Left forelimb (tissue), 1 donor: ENCODE data around the gene SNRPD1.
"Not testable (repeated sequence)": the region's sequence is repeated elsewhere in the genome, so short reads cannot be mapped to it uniquely, and the experiment has no call there.

Experiments used
- DNase-seq: peaks from one replicate; pipeline ENCODE4 v3.0.0-alpha.2; 2018; ENCODE audit warnings: low spot score

The SNRPD1 gene

DNA sequence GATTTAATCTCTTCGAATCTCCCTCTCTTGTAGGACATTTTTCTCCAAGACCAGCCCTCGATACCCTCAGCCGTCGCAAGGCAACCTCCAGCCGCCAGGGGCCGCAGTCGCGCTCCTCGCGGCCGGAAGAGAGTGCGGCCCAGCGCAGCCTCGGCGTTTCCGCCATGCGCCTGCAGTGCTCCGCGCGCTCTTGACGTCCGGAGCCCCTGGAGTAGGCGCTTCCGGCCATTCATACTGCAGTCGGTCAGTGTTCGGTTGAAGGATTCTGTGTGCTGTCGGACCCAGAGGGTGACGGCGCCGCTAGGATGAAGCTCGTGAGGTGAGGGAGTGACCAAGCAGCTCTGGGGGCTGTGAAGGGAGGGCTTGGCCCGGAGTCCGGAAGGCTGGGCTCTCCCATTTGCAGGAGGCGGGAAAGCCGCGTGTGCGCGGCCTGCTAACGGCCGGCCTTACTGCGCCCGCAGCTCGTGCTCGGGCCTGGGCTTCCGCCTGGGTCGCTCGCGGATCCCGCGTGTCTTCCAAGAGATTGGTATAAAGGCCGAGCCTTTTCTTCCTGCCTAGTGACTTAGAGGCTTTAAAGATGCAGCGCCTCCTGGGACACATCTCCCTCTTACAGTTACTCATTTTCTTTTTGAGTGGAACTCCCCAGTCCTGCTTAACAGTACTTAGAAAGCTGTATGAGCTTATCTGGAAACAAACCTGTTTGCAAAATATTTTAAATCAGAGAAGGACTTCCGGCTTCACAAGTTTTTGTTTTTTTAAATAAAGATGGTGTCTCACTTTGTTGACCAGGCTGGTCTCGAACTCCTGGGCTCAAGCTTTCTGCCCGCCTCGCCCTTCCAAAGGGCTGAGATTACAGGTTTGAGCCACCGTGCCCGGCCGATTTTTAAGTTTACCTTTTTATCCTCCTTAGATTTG lies at the start of gene SNRPD1:
TSS of gene SNRPD1 (plus strand) at position 190 of the 915 bp plus-strand sequence. CDS start at position 306, 116 bp downstream.
- DNase-seq = peak; percentile 95

DNA sequence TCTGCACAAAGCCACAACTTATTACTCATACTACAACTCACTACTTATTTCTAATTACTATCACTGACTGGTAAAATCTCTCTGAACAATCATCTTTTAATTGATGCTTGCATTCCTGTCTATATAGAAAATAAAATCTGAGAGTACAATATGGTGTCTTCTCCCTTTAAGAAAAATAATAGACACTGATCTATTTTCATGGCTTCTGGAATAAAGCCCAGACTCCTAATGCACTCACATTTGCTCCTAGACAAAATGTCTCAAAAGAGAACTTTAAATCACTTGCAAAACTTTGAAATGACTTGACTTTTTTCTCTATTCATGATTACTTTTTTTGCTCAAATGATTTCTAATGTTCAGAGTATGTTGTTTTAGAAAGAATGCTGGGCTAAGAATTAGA lies 40.3 kb upstream of the SNRPD1 start:
- DNase-seq = no peak

- DNase-seq = no peak
These were observed 36.5 kb upstream of the SNRPD1 start for GRCh38 chr18:21575656-21576055.

DNA sequence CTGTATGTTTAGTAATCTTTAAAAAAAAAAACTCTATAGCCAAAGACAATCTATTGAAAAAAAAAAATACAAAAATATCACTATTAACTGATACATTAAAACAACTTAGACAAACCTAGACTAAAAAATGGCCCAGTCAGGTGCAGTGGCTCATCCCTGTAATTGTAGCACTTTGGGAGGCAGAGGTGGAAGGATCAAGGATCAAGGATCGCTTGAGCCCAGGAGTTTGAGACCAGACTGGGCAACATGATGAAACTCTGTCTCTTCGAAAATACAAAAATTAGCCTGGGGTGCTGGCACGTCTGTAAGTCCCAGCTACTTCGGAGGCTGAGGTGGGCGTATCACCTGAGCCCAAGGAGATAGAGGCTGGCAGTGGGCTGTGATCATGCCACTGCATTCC lies 27.7 kb upstream of the SNRPD1 start:
- DNase-seq = no peak

DNA sequence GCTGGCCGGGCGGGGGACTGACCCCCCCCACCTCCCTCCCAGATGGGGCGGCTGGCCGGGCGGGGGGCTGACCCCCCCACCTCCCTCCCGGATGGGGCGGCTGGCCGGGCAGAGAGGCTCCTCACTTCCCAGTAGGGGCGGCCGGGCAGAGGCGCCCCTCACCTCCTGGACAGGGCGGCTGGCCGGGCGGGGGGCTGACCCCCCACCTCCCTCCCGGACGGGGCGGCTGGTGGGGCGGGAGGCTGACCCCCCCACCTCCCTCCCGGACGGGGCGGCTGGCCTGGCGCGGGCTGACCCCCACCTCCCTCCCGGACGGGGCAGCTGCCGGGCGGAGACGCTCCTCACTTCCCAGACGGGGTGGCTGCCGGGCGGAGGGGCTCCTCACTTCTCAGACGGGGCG lies 19.8 kb upstream of the SNRPD1 start:
- not testable (repeated sequence) for DNase-seq

- DNase-seq = no peak
These were observed 18.4 kb upstream of the SNRPD1 start for GRCh38 chr18:21593540-21594257.

- no peak for DNase-seq
These were observed 14.5 kb upstream of the SNRPD1 start for GRCh38 chr18:21597620-21598019.

- DNase-seq = no peak
These were observed 13.2 kb upstream of the SNRPD1 start for GRCh38 chr18:21598726-21599584.

DNA sequence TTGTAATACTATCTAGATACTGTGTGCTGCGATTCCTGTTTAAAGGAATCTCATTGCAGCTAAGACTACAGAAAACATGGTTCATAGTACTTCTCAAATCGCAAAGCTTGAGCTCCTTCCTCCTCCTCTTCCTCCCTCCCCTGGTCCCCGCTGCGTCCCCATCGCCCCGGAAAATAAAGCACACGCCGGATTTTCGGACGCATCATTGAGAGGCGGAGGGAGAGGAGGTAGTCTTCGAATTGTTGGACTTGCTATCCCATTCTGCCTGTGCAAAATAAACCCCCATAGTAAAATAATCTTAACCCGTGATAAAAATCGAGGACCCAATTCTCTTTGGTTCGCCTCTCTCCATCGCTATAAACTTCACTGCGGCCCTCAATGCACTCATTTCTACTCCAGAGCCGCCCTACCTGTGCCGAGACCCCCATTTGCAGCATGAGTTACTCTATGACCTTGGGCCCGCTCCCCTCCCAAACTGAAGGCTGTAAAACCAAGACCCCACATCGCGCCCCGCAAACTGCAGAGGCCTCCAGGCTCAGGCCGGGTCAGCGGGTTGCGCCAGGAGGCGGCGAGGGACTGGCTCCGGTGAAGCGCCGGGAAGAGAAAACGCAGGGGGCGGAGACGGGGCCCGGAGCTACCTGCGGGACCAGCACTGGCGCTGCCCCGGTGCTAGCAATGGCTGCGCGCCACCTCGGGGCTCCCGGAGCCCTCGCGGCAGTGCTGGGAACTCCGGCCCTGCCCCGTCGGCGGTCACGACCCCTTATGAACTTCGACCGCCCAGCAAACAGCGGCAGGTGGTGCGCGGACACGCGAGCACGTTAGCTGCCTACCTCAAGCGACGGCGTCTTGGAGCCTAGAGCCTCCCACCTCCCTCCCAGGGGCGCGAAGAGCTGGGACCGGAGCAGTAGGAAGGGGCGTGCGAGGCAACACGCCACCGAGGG lies 12.3 kb upstream of the SNRPD1 start:
- DNase-seq = no peak

DNA sequence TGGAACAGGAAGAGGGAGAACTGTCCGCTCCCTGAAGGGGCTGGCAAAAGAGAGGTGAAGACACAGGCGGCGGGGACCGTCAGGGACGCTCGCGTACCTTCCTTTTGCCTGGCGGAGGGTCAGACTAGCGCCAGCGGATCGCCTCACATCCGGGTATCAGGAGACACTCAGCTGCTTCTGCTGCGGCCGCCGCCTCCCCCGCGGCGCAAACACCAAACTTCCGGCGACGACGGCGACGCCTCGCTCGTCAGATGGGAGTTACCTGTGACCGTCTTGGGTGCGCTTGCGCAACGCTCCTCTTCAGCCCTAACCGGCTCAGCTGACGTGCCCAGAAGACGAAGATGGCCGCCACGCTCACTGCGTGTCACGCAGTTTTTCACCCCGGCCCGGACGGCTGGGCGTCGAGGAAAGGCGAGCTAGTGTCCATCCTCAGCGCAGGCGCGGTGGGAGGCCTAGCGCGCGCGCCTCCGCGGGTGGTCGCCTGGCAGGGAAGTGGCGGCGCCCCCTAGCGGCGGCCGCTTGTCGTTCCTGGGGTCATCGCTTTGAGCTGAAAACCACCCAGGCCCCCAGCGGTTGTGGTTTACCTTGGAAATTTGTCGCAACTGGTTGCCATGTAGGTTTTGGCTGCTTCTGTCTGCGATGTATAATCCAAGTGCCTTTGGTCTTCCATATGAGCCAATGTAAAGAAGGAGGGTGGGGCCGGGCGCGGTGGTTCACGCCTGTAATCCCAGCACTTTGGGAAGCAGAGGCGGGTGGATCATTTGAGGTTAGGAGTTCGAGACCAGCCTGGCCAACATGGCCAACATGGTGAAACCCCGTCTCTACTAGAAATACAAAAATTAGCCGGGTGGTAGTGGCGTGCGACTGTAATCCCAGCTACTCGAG lies 11.3 kb upstream of the SNRPD1 start, which contains the start of gene ESCO1:
TSS of gene ESCO1 (minus strand) at position 179 of the 885 bp plus-strand sequence. CDS start 25,861 bp downstream, outside the sequence.
- peak; percentile 96 for DNase-seq

DNA sequence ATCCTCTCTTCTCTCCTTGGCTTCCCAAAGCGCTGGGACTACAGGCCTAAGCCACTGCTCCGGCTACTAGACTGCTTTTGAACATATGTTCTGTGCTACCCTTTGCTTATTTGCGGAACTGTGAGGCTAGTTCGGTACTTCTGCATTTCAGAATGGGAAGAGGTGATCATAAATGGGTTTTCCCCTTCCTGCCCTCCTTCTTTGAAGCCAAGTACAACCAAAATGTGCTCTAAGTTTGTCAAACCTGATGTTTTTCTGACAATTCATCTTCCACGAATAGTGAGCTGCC lies 9.9 kb upstream of the SNRPD1 start:
- DNase-seq = no peak

GRCh38 chr18:21604671-21605070 lies 7.4 kb upstream of the SNRPD1 start:
- DNase-seq = no peak

DNA sequence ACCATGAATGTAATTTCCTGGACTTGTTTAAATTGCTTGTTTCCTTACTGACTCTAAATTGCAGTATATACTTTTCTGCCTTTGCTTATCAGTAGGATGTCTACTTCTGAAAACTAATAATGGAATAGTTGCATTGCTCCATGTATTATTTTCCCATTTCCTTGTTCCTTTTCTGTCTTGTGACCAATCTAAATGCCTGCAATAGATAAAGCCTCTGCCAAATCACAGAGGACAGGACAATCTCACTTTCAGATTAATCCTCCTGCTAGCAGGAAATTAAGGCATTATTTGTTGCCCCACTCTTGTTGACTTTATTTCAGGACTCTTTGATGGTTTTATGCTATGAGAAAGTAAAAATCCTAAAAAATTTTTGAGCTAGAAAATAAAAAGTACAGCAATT lies 6.9 kb upstream of the SNRPD1 start:
- DNase-seq = no peak

- not testable (repeated sequence) for DNase-seq
These were observed 551 bp upstream of the SNRPD1 start for GRCh38 chr18:21611401-21612124.

DNA sequence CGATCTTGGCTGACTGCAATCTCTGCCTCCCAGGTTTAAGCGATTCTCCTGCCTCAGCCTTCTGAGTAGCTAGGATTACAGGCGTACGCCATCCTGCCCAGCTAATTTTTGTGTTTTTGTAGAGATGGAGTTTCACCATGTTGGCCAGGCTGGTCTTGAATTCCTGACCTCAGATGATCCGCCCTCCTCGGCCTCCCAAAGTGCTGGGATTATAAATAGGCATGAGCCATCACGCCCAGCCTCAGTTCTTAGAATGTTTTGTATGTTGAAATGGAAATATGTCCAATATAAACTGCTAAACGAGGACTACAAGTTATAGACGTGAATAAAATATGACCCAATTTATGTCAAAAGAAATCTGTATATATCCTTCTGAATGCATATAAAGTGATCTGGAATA lies 9.5 kb downstream of the SNRPD1 start:
- DNase-seq = not testable (repeated sequence)

- DNase-seq = no peak
These were observed 17.1 kb downstream of the SNRPD1 start for GRCh38 chr18:21629089-21629832.

DNA sequence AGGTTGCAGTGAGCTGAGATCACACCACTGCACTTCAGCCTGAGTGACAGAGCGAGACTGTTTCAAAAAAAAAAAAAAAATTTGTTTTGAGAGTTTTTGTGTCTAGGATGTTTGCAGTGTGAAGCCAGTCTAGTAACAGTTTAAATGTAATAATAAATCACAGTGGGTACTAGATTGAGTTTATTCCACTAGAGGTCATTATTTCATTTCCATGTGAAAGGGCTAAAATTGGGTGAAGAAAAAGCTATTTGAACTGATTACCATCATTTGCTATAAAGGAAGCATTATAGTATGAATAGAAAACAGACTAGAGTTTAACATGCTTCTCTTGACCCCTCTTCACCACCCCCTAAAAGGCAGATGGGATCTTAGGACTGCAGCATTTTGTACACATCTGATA lies 20.3 kb downstream of the SNRPD1 start:
- no peak for DNase-seq

GRCh38 chr18:21634588-21635199 lies 22.6 kb downstream of the SNRPD1 start:
- no peak for DNase-seq
